GM23248 (cell line): Measurements from ENCODE around the gene GOPC.

ENCODE experiments used
- EZH2 ChIP-seq: fragments of 200-600 bp; sonication (generic); IDR thresholded peaks from 2 replicates; pipeline ENCODE4 v1.6.1; 2018; ENCODE audit warnings: antibody characterized with exemption, mild to moderate bottlenecking; ENCODE audit not compliant: insufficient read depth, poor library complexity, severe bottlenecking
- EZH2phosphoT487 ChIP-seq: fragments of 200-600 bp; sonication (generic); IDR thresholded peaks from 2 replicates; pipeline ENCODE4 v1.6.1; 2018; ENCODE audit warnings: antibody characterized with exemption, moderate library complexity, mild to moderate bottlenecking, low read depth; ENCODE audit not compliant: insufficient read depth

- TF ChIP-seq EZH2 (no peak), EZH2phosphoT487 (no peak)
Observed at GRCh38 chr6:117624869-117625481, 22.7 kb upstream of the GOPC start.
